ENCODE measurements around the gene XIRP2.
A peak's percentile ranks its signal among the peaks of the same experiment; 100 is the strongest.

XIRP2 gene

GRCh38 chr2:167209784-167210183 is 321.5 kb downstream of the XIRP2 start:
- H3K27ac ChIP-seq (ENCODE audit: low read length): no peak overlapping the region
- H3K9ac ChIP-seq (ENCODE audit: low read length): no peak overlapping the region
- H3K27me3 ChIP-seq (ENCODE audit: low read depth, low read length): no peaks in the 10 kb centered on the region
- no peaks in the 10 kb centered on the region for H3K4me1 ChIP-seq (ENCODE audit: low read length)
- H3K4me3 ChIP-seq (ENCODE audit: low read length): no peak overlapping the region
- H3K4me2 ChIP-seq (ENCODE audit: low read length): no peak overlapping the region
- TF ChIP-seq EZH2phosphoT487 (IDR thresholded peaks at IDR 0.05; ENCODE audit: low read depth) (no peak), CTCF (IDR thresholded peaks at IDR 0.05; ENCODE audit: low read depth, low read length) (no peak)
- no peaks in the 10 kb centered on the region for H3K36me3 ChIP-seq (replicated peaks; ENCODE audit: low read depth, low read length)
- H4K20me1 ChIP-seq (ENCODE audit: insufficient read depth, low read length): no peaks in the 10 kb centered on the region
- no peaks in the 10 kb centered on the region for H3K9me3 ChIP-seq (ENCODE audit: insufficient read depth, low read length)
- H2AFZ ChIP-seq (ENCODE audit: low read depth, low read length): no peak overlapping the region
- H3K79me2 ChIP-seq (ENCODE audit: low read length): no peaks in the 10 kb centered on the region

- H3K4me2 ChIP-seq (ENCODE audit: low read length): no peak overlapping the region; the same call in 1 of the 2 replicates
- no peak for TF ChIP-seq EZH2phosphoT487 (IDR thresholded peaks at IDR 0.05; ENCODE audit: low read depth)
- TF ChIP-seq CTCF (IDR thresholded peaks at IDR 0.05; ENCODE audit: low read depth, low read length): peak; percentile 85
- H2AFZ ChIP-seq (ENCODE audit: low read depth, low read length): peak overlapping the region; percentile 51; the same call in 1 of the 2 replicates
- H3K27ac ChIP-seq (ENCODE audit: low read length): no peak overlapping the region
- H3K9me3 ChIP-seq (ENCODE audit: insufficient read depth, low read length): no peaks in the 10 kb centered on the region
- H3K79me2 ChIP-seq (ENCODE audit: low read length): no peaks in the 10 kb centered on the region
- no peaks in the 10 kb centered on the region for H3K27me3 ChIP-seq (ENCODE audit: low read depth, low read length)
- no peaks in the 10 kb centered on the region for H4K20me1 ChIP-seq (ENCODE audit: insufficient read depth, low read length)
- H3K4me1 ChIP-seq (ENCODE audit: low read length): no peaks in the 10 kb centered on the region
- no peak overlapping the region for H3K9ac ChIP-seq (ENCODE audit: low read length)
- no peak overlapping the region for H3K4me3 ChIP-seq (ENCODE audit: low read length)
- H3K36me3 ChIP-seq (replicated peaks; ENCODE audit: low read depth, low read length): no peaks in the 10 kb centered on the region
Measured at GRCh38 chr2:167212014-167212648, 323.9 kb downstream of the XIRP2 start.

GRCh38 chr2:167215595-167215994 is 327.3 kb downstream of the XIRP2 start:
- Histone ChIP-seq H3K79me2 (ENCODE audit: low read length) (no peaks in the 10 kb centered on the region), H3K4me1 (ENCODE audit: low read length) (no peaks in the 10 kb centered on the region), H3K9ac (ENCODE audit: low read length) (no peak overlapping the region), H3K27ac (ENCODE audit: low read length) (no peak overlapping the region), H3K4me2 (ENCODE audit: low read length) (no peak overlapping the region), H4K20me1 (ENCODE audit: insufficient read depth, low read length) (no peaks in the 10 kb centered on the region), H3K36me3 (replicated peaks; ENCODE audit: low read depth, low read length) (no peaks in the 10 kb centered on the region), H3K27me3 (ENCODE audit: low read depth, low read length) (no peaks in the 10 kb centered on the region), H3K4me3 (ENCODE audit: low read length) (no peak overlapping the region), H2AFZ (ENCODE audit: low read depth, low read length) (no peak overlapping the region), H3K9me3 (ENCODE audit: insufficient read depth, low read length) (no peaks in the 10 kb centered on the region)
- no peak for TF ChIP-seq EZH2phosphoT487 (IDR thresholded peaks at IDR 0.05; ENCODE audit: low read depth)
- no peak for TF ChIP-seq CTCF (IDR thresholded peaks at IDR 0.05; ENCODE audit: low read depth, low read length)

- Histone ChIP-seq H3K4me3 (ENCODE audit: low read length) (no peak overlapping the region), H3K79me2 (ENCODE audit: low read length) (no peaks in the 10 kb centered on the region), H3K27ac (ENCODE audit: low read length) (no peak overlapping the region), H3K36me3 (replicated peaks; ENCODE audit: low read depth, low read length) (no peaks in the 10 kb centered on the region), H2AFZ (ENCODE audit: low read depth, low read length) (no peak overlapping the region), H3K4me1 (ENCODE audit: low read length) (no peaks in the 10 kb centered on the region), H3K27me3 (ENCODE audit: low read depth, low read length) (no peaks in the 10 kb centered on the region), H3K9ac (ENCODE audit: low read length) (no peak overlapping the region), H3K9me3 (ENCODE audit: insufficient read depth, low read length) (no peaks in the 10 kb centered on the region), H4K20me1 (ENCODE audit: insufficient read depth, low read length) (no peaks in the 10 kb centered on the region), H3K4me2 (ENCODE audit: low read length) (no peak overlapping the region)
- TF ChIP-seq CTCF (IDR thresholded peaks at IDR 0.05; ENCODE audit: low read depth, low read length) (no peak), EZH2phosphoT487 (IDR thresholded peaks at IDR 0.05; ENCODE audit: low read depth) (no peak)
Measured at GRCh38 chr2:167237478-167237877, 349.2 kb downstream of the XIRP2 start.
